GM18499 (cell line): Measurements from ENCODE around the gene TEX261.

ENCODE experiments used
- ATAC-seq: cut with Tn5 transposase; IDR thresholded peaks from one replicate; pipeline ENCODE4 v1.9.1; 2021; ENCODE audit warnings: moderate number of reproducible peaks; ENCODE audit not compliant: insufficient read depth, unreplicated experiment

Gene TEX261

DNA sequence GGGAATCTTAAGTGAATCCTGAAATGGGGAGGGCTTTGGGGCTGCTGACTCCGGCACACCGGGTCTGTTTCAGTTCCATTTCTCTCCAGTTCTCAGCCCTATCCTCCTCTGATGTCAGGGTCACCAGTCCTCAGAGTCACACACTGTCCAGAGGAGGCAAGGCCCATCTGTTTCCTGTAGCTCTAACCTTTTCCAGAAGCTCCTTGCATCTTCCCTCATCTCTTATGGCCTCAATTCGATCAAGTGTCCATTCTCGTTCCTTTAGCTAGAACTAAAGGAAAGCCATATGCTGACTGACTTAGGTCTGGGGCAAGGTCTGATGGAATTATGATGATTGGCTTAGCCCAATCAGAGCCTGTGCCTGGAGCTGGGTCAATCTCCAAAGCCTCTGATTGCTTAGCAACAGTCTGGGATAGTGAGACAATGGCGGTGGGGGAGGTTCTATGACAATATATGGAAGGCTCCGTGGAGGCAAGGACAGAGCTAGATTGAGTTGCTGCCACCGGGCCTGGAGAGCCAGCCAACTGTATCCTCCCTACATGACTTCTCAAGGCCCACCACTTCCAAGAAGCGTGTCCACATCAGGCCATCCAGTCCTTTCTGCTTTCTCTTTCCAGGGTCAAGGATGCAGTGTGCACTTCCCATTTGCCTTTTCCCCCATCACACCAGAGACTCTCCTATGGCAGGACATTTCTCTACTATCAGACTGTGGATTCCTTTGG, 11.0 kb downstream of the TEX261 start:
- ATAC-seq = no peak

DNA sequence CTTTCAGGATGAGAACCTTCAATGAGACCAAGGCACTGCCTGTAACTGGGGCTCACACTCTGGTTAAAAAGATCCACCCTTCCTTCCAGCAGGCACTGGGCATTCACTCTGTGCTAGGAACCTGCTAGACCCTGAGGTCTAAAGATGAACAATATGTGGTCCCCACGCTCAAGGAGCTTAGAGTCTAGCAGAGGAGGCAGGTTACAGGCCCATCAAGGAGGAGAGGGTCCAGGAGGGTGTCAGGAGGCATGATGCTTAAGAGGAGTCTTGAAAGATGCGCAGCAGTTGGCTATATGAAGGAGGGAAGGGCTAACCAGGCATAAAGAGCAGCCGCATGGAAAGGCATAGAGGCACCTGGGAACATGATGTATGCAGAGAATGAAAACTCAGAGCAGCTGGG, 11.7 kb downstream of the TEX261 start:
- ATAC-seq = no peak

DNA sequence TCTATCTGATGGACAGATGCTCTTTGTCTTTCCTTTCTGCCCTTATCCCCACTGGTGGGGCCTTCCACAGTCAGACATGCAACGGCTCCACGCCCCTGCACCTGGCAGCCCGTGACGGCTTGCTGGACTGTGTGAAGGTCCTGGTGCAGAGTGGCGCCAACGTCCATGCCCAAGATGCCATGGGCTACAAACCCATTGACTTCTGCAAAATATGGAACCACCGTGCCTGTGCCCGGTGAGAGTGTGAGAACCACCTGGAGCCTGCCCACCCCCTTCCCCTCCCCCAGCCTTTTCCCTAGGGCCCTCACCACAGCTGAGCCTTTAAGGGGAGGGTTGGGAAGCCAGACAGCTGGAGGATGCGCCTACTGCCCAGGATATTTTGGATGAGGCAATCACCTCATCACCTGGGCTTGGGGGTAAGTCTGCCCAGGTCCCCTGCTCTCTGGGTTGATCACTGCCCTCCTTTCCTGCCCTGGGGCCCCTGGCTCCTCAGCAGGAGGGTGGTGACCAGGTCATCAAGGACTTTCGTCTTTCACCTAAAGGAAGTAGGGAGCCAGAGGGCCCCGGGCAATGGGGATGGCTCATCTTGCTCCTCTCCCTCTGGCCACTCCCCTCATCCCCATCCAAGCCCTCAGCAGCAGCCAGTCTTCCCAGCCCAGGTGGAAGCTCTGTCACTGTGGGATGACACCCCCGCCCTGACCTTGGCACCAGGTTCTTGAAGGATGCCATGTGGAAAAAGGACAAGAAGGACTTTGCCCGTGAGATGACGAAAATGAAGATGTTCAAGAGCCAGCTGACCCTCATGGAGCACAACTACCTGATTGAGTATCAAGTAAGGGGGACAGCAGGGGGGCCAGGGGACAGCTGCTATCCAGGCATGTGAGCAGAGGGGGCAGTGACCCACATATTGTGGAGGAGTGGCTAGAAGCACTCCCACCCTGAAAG, 12.5 kb downstream of the TEX261 start:
- no peak for ATAC-seq

DNA sequence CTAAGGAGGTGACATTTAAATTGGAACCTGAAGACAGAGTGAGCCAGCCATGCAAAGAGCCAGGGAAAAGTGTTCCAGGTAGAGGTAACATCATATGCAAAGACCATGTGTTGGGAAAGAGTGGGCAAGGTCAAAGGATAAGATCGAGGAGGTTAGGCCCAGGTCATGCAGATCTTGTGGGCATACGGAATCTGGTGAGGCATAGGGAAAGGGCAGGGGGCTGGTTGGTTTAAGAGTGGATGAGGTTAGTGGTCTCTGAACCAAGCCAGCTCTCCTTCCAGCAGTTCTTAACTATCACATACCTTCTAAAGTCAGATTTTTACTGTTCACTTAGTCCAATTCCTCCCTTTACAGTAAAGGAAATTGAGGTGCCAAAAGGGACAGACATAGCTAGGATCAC, 13.3 kb downstream of the TEX261 start:
- no peak for ATAC-seq

DNA sequence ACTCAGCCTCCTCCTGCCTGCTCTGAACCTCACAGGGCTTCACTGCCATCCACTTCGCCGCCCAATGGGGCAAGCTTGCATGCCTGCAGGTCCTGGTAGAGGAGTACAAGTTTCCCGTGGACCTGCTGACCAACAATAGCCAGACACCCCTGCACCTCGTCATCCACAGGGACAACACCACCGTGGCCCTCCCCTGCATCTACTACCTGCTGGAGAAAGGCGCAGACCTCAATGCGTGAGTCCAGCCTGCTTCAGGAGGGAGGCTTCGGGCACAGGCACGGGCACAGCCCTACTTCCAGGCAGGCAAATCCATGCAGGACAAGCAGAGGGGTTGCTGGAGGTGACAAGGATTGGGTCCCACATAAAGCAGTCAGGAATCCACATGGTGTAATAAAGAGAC, 15.0 kb downstream of the TEX261 start:
- no peak for ATAC-seq

DNA sequence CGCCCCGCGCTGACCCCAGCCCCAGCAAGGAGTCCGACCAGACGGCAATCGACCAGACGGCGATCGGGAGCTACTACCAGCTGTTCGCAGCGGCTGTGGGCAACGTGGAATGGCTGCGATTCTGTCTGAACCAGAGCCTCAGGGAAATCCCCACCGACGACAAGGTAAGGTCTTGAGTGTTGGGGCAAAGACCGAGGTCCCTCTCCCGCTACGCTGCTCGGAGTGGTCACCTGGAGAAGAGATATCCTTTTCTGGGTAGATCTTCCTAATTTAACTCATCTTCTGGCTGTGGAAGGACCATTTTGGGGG, 15.5 kb downstream of the TEX261 start:
- no peak for ATAC-seq

DNA sequence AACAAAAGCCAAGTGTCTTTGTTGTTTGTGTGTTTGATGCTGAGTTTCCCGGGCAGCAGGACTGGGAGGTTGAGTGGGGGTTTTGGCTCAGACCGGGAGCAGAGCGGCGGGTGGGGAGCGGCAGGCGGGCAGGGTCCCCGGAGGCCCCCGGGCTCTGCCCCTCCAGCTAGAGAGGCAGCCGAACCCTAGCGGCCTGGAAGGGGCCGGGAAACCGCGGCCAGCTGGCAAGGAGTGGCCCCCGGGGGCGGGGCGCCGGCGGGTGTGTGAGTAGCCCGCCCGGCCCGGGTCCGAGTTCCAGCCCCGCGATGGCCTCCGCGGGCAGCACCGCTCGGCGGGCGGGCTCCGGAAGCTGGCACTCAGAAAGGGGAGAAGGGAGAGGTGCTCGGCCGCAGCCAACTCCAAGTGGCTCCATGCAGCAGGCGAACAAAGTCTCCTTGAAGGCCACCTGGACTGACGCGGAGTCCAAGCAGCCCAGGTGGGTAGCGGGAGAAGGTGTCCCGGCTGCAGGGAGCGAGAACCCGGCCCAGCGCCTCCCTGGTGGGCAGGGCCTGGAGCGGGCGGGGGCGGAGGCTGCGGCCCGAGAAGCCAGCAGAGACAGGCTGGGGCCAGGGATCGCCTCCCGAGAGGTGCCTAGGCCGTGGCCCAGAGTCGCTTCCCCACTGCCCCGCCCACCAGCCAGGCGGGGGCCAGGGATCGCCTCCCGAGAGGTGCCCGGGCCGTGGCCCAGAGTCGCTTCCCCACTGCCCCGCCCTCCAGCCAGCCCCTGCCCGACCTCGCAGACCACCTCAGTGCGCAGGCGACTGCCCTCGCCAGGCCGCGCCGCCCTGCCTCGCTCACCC, 16.1 kb downstream of the TEX261 start, which contains the start of gene ANKRD53:
TSS of gene ANKRD53 (plus strand) at position 290 of the 839 bp plus-strand sequence. CDS start at position 306, 16 bp downstream.
- ATAC-seq = no peak

DNA sequence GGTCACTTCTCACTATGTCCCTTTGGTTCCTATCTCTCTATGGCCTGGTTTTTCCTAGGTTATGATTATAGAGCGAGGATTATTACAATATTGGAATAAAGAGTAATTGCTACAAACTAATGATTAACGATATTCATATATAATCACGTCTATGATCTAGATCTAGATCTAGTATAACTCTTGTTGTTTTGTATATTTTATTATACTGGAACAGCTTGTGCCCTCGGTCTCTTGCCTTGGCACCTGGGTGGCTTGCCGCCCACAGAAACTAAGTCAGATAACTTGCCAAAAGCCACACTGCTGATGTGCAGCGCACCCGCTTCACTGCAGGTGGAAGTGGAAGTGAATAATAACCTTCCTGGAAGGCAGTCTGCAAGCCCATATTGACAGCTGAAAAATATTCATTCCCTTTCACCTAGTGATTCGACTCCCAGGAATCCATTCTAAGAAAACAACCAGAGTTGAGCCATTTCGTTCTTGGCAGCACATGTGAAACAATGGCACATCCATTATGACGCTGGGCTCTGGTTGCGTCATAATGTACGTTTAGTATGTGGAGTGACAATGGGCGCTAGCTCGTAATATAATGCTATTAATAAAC, 17.0 kb downstream of the TEX261 start:
- ATAC-seq = no peak

DNA sequence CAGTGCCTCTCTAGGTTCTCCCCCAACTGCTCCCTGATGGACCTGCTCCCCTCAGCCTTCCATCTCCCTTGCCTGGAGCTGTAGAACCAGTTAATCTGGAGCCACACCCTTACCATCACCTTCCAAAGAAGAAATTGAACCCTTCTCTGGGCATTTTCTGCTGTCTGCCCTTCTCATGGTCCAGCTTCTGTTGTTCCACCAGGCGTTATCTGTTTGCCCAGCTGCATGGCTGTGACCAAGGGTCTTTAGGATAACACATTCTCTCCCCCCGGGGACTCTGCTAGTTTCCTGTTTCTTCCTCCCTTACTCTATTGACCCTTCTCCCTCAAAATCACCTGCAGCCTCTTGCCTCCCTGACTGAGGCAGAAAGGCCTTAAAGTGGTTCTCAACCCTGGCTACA, 19.4 kb downstream of the TEX261 start:
- no peak for ATAC-seq

DNA sequence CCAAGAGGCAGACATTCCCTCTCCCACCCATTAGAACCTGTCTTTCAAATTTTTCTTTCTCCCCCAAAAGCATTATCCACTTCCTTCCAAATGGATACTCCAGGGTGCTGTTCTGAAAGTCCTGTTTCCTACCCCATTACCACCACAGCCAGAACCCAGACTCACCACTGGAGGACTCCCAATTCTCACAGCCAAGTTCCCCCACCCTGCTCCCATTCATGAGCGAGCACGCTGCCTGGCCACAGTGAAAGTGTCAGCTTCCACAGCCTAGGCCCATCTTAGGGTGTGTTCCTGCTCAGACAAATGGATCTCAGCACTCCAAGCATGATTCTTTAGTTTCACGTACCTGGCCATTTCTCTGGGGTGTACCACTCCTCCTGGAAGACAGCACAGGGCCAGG, 20.1 kb downstream of the TEX261 start:
- ATAC-seq = no peak

DNA sequence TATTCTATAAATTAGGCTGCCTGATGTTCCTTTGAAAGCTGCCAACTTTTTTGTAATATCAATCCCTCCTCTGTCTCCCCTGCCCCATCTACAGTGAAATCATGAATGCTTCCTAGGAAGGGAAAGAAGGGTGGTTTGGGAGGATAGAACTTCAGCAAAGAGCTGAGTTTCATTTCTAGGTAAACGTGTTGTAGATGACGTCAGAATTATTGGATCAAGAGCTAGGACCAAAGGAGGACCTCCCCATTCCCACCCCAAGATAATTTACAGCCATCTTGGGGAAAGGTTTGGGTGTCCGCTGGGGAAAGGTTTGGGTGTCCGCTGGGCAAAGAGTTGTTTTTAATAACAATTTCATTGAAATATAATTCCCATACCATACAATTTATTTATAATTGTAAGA, 27.5 kb downstream of the TEX261 start:
- ATAC-seq = no peak

DNA sequence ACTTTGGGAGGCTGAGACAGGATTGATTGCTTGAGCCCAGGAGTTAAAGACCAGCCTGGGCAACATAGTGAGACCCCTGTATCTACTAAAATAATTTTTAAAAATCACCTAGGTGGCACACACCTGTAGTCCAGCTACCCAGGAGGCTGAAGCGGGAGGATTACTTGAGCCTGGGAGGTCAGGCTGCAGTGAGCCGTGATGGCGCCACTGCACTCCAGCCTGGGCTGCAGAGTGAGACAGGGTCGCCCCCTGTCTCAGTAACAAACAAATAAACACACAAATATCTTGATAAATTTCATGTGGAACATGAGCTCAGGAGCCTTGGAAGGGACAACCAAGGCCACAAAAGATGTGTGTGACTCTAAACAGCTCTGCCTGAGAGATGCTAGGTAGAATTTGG, 28.0 kb downstream of the TEX261 start:
- no peak for ATAC-seq

DNA sequence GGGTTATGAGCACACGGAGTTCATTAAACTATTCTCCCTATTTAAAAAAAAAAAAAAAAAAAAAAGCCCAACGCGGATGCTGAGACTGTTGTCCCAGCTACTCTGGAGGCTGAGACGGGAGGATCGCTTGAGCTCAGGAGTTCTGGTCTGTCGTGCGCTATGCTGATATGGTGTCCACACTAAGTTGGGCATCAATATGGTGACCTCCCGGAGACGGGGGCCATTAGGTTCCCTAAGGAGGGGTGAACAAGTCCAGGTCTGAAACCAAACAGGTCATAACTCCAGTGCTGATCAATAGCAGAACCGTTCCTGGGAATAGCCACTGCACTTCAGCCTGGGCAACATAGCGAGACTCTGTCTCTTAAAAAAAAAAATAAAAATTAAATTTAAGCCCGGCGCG, 29.2 kb downstream of the TEX261 start:
- no peak for ATAC-seq

DNA sequence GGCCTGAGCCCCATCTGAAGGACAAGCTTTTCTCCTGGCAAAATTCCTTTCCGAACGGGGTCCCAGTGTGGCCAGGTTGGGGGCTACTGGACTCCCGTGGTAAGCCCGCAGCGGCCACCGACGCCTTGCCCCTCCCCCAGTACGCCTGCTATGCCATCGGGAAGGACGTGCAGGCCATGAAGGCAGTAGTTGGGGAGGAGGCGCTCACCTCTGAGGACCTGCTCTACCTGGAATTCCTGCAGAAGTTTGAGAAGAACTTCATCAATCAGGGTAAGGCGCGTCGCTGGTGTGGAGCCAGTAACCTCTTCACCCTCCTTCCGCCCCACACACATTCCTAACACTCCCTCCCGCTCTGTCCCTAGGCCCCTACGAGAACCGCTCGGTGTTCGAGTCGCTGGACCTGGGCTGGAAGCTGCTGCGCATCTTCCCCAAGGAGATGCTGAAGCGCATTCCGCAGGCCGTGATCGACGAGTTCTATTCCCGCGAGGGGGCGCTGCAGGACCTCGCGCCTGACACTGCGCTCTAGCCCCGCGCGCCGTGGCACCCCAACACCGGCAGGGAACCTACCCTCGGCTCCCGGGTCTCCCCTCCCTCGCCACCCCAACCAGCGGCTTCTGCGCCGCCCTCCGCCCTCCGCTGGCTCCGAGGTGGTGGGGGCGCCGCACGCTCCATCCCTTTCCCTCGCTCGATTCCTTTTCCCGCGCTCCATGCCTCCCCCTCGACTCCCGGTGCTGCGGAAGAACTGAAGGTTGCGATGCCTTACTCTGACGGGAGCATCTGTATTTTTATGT, 29.9 kb downstream of the TEX261 start:
- ATAC-seq = no peak

DNA sequence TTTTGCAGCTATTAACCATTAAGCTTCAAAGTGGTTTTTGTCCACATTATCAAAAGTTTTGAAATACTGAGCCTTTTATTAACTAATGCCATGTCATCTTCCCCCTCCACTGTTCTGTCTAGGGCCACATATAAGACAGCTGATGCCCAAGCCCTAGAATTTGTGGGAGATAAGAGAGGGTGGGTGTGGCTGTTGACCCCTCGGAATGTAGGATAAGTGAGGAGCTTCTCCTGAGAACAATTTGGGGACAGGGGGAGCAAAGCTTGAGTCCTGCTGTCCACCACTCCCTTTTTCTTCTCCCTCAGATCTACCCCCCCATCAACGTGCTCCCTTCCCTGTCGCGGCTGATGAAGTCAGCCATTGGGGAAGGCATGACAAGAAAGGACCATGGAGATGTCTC, 30.5 kb downstream of the TEX261 start:
- ATAC-seq = no peak

DNA sequence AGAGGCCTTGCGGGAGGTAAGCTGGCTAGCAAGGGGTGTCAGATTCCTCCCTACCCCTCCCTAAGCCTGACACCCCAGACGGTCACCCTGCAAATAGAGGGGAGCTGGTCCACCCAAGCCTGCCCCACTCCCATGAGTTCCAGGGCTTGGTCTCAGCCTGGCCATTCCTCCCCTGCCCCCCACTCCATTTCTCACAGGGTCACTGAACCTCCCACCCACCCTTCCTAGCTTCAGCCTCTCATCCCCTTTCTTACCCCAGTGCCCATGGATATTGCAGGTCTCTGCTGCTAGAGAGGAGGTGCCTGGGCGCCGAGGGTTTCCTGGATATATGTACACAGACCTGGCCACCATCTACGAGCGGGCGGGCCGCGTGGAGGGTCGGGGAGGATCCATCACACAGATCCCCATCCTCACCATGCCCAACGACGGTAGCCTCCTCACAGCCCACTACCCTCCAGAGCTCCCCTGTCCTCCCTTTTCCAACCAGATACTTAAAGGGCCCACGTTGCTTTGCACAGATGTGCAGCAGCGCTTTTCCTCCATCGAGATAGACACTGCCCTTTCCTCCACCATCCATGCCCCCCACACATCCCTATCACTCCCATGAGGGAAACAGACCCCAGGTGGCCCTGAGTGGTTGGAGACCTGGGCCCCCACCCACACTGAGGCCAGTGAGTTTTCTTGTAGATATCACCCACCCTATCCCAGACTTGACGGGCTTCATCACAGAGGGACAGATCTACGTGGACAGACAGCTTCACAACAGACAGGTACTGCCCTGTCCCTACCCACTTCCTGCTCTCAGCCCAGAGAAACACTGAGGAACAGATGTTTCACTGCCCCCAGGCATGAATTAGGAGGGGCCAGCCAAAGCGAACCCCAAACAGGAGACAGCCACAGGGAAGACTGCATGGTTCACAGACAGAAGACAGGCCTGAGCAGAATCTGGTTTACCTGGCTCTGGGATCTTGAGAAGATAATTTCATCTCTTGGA, 31.5 kb downstream of the TEX261 start:
- no peak for ATAC-seq

DNA sequence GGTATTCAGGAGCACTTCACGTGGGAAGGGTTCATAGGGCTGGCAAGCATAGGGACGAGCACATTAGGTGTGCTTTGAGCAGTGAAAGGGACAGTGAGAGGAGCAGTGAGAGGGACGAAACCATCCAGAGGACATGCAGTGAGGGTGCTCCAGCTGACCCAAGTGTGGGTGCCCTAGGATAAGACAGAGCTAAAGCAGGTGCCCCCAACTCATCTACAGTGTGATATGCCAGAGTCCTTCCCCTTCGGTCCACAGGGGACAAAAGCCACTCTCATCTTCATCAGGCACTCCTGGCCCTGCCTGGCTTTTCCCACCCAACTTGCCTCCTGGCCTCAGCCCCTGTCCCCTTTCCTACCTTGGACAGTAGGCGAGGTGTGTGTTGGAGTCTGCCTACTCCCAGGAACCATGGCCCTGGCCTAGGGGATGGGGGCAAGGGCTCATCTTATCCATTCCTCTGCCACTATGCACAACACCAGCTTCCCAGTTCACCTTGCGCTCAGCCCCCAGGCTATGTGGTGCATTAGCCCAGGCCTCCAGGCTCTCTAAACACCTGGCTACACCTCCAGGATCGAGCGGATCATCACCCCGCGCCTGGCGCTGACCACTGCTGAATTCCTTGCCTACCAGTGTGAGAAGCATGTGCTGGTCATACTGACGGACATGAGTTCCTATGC, 32.3 kb downstream of the TEX261 start:
- ATAC-seq = no peak

DNA sequence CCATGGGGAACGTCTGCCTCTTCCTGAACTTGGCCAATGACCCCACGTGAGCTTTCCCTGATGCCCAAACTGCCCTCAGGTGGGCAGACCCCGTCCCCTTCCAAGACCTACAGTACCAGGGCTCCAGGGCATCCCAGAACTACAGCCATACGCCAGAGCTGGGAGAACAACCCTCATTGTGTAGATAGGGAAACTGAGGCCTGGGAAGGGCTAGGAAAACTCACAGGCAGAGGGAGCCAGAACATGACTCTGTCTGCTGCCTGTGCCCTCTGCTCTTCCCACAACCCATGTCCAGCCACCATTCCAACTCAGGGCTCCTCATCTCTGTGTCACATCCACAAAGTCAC, 33.1 kb downstream of the TEX261 start:
- ATAC-seq = no peak
